NCI-H345 treated with DMSO at 0.1 percent for 48 hours (cell line): ENCODE results near the gene SIK1.

ENCODE experiments used
- DNase-seq: peaks from one replicate; lab custom pipeline; 2025; ENCODE audit not compliant: unreplicated experiment; lab: John Stamatoyannopoulos, UW

The SIK1 gene

DNA sequence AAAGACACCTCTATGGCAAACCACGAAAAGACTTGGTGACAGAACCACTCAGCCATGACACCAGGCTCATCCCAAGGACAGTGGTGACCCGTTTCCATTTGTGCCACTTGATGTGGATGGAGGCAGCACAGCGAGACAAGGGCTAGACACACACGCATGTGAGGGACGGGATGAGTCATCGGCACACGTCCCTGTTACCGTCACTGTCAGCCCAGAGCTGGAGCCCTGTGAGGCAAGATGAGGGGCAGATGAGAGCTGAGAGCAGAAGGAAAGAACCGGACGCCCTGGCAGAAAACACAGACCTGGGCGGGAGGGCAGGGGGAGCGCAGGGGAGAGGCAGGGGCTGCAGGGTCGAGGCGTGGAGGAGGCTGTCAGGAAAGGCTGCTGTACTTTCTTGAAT is 57.8 kb downstream of the SIK1 start:
- DNase-seq, result no peak

- DNase-seq, result no peak
Measured at GRCh38 chr21:43368685-43369084, 58.2 kb downstream of the SIK1 start.

DNA sequence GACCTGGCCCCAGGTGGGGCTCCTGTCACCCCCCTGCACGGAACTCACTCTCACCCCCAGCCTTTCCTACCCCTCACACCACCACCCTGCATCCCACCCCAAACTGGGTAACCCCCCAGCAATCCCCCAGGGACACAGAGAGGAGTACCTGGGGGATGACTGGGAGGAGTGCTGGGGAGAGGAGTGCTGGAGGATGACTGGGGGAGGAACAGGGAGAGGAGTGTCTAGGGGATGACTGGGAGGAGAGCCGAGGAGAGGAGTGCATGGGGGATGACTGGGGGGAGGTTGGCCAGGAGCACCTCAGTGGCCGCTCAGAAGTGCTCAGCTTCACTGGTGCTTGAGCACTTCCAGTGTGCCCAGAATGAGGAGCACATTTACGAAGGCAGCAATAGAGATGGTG is 59.1 kb downstream of the SIK1 start:
- no peak for DNase-seq

DNA sequence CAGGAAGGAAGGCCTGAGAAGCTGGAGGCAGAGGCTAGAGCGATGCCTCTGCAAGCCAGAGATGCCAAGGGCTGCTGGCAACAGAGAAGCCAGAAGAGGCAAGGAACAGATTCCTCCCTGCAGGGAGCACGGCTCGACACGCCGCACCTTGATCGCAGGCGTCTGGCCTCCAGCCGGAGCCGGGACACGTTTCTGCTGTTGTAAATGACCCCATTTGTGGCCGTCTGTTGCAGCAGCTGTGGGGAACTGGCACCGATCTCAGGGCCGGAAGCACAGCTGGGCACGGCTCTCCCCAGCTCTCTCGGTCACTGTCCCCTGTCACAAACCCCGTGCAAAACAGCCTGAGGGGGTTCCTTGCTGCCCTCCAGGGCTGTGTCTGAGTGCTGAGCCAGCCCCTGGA is 59.6 kb downstream of the SIK1 start:
- no peak for DNase-seq

GRCh38 chr21:43366656-43367055 is 60.3 kb downstream of the SIK1 start:
- no peak for DNase-seq

DNA sequence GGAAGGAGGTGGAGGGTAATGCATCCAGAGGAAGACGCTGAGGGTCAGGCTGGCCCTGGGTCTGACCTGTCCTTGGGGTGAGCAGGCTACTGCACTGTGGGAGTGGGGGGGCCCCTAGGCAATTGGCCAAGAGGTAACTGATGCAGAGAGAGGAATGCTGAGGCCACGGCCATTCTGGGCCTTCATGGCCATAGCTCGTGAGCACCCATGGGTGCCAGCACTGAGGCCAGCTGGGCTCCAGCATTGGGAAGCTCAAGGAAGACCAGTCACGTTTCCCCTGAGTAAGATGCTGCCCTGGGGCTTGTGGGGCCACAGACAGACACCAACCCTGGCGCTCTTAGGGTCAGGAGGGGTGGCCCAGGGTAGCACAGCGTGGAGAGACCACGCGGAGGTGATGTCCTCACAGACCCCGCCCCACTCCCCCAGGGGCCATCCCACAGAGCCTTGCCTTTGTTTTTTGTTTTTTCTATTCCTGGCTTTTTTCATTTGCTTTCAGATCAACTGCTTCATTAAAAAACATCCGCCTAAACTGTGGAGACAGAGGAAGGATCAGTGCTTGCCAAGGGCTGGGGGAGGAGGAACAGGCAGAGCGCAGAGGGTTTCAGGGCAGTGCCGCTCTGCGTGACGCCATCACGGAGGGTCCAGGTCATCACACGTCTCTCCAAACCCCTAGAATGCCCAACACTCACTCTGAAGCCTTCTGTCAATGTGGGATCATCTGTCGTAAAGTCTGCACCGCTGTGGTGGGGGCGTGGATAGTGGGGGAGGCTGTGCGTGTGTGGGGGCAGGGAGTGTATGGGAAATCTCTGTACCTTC is 61.1 kb downstream of the SIK1 start:
- no peak for DNase-seq

- peak; percentile 84 for DNase-seq
Measured at GRCh38 chr21:43364851-43365424, 62.0 kb downstream of the SIK1 start.
